ENCODE results near the gene ZNF451.
"Not testable (repeated sequence)": the region's sequence is repeated elsewhere in the genome, so short reads cannot be mapped to it uniquely, and the experiment has no call there.

ZNF451 gene, protein sequence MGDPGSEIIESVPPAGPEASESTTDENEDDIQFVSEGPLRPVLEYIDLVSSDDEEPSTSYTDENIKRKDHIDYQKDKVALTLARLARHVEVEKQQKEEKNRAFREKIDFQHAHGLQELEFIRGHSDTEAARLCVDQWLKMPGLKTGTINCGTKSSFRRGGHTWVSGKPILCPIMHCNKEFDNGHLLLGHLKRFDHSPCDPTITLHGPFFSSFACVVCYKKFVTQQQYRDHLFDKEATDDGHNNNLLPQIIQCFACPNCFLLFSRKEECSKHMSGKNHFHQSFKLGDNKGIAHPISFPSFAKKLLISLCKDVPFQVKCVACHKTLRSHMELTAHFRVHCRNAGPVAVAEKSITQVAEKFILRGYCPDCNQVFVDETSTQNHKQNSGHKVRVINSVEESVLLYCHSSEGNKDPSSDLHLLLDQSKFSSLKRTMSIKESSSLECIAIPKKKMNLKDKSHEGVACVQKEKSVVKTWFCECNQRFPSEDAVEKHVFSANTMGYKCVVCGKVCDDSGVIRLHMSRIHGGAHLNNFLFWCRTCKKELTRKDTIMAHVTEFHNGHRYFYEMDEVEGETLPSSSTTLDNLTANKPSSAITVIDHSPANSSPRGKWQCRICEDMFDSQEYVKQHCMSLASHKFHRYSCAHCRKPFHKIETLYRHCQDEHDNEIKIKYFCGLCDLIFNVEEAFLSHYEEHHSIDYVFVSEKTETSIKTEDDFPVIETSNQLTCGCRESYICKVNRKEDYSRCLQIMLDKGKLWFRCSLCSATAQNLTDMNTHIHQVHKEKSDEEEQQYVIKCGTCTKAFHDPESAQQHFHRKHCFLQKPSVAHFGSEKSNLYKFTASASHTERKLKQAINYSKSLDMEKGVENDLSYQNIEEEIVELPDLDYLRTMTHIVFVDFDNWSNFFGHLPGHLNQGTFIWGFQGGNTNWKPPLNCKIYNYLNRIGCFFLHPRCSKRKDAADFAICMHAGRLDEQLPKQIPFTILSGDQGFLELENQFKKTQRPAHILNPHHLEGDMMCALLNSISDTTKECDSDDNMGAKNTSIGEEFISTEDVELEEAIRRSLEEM

DNA sequence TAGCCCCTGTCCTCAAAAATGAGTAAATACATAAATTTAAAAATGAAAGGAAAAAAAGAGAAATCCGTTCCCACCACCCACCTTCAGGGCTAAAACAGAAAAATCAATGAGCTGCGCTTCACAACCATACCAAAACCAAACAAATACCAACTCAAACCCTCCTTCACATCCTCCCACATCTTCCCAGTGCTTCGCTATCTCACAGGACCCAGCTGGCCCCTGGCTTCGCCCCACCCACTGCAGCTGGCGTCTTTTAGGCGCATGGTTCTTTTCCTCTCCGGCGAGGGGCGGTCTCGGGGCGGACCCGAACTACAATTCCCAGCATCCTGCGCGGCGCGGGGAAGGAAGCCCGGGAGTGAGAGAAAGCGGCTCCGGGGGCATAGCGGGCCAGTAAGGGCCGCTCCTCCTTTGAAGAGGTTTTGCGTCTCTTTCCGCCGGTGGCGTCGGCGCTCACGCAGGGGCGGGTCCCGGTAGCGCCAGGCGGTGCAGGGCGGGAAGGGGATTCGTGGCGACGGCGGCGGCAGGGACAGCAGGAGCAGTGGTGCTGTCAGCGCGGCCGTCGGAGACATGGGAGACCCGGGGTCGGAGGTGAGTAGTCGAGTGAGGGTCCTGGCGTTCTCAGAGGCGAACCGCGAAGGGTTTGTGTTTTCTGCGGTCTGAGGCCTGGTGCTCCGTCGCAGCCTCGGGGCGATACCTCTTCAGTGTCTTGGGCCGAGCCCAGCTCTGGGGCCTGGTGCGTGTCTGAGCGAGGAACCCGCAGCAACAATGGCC lies at the start of gene ZNF451:
Gene ZNF451, plus strand, starts transcription at position 502 of the 771 bp plus-strand sequence. Its CDS starts 66 bp downstream, at position 568.
- Histone ChIP-seq H2AFZ (ENCODE audit: low read depth, low read length, severe bottlenecking) (peak within 1 kb of the TSS; percentile 84), H4K20me1 (ENCODE audit: low read depth, low read length) (peaks cover 27% of the 10 kb centered on the region), H3F3A (ENCODE audit: insufficient read depth) (peaks cover 8% of the 10 kb centered on the region; the same call in 1 of the 2 replicates), H3K36me3 (ENCODE audit: low read length) (peaks cover 25% of the 10 kb centered on the region), H3K79me2 (ENCODE audit: insufficient read depth, low read length) (peaks cover 37% of the 10 kb centered on the region), H3K4me2 (ENCODE audit: low read depth, low read length, poor library complexity, severe bottlenecking) (peak within 1 kb of the TSS; percentile 70), H3K27ac (ENCODE audit: low read depth, low read length) (peak within 1 kb of the TSS; percentile 44; the same call in 1 of the 2 replicates), H3K4me3 (ENCODE audit: insufficient read depth, low read length, poor library complexity, severe bottlenecking) (peak within 1 kb of the TSS; percentile 54), H3K27me3 (ENCODE audit: low read length) (no peaks in the 10 kb centered on the region), H3K9ac (ENCODE audit: low read length) (peak within 1 kb of the TSS; percentile 62), H3K9me2 (replicated peaks; ENCODE audit: insufficient read depth, low read length) (no peaks in the 10 kb centered on the region), H3K9me3 (ENCODE audit: insufficient read depth, low read length) (no peaks in the 10 kb centered on the region)
- no peak for TF ChIP-seq EZH2phosphoT487 (conservative IDR thresholded peaks at IDR 0.05; ENCODE audit: low read length)
- TF ChIP-seq, protein P1, sequence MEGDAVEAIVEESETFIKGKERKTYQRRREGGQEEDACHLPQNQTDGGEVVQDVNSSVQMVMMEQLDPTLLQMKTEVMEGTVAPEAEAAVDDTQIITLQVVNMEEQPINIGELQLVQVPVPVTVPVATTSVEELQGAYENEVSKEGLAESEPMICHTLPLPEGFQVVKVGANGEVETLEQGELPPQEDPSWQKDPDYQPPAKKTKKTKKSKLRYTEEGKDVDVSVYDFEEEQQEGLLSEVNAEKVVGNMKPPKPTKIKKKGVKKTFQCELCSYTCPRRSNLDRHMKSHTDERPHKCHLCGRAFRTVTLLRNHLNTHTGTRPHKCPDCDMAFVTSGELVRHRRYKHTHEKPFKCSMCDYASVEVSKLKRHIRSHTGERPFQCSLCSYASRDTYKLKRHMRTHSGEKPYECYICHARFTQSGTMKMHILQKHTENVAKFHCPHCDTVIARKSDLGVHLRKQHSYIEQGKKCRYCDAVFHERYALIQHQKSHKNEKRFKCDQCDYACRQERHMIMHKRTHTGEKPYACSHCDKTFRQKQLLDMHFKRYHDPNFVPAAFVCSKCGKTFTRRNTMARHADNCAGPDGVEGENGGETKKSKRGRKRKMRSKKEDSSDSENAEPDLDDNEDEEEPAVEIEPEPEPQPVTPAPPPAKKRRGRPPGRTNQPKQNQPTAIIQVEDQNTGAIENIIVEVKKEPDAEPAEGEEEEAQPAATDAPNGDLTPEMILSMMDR (IDR thresholded peaks at IDR 0.05; ENCODE audit: insufficient read depth, low read length, poor library complexity, severe bottlenecking), result no peak

DNA sequence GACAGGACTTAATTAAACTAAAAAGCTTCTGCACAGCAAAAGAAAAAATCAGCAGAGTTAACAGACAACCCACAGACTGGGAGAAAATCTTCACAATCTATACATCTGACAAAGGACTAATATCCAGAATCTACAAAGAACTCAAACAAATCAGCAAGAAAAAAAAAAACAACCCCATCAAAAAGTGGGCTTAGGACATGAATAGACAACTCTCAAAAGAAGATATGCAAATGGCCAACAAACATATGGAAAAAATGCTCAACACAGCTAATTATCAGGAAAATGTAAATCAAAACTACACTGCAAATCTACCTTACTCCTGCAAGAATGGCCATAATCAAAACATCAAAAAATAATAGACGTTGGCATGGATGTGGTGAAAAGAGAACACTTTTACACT lies 45.9 kb upstream of the ZNF451 start:
- Histone ChIP-seq H3F3A (ENCODE audit: insufficient read depth) (peaks cover 14% of the 10 kb centered on the region; the same call in 1 of the 2 replicates), H3K79me2 (ENCODE audit: insufficient read depth, low read length) (peaks cover 14% of the 10 kb centered on the region)
- H2AFZ ChIP-seq (ENCODE audit: low read depth, low read length, severe bottlenecking); H3K27ac ChIP-seq (ENCODE audit: low read depth, low read length); H3K9ac ChIP-seq (ENCODE audit: low read length); H3K9me3 ChIP-seq (ENCODE audit: insufficient read depth, low read length); H3K4me3 ChIP-seq (ENCODE audit: insufficient read depth, low read length, poor library complexity, severe bottlenecking); H3K36me3 ChIP-seq (ENCODE audit: low read length); H3K27me3 ChIP-seq (ENCODE audit: low read length); H4K20me1 ChIP-seq (ENCODE audit: low read depth, low read length); H3K4me2 ChIP-seq (ENCODE audit: low read depth, low read length, poor library complexity, severe bottlenecking); H3K9me2 ChIP-seq (replicated peaks; ENCODE audit: insufficient read depth, low read length): not testable (repeated sequence)

DNA sequence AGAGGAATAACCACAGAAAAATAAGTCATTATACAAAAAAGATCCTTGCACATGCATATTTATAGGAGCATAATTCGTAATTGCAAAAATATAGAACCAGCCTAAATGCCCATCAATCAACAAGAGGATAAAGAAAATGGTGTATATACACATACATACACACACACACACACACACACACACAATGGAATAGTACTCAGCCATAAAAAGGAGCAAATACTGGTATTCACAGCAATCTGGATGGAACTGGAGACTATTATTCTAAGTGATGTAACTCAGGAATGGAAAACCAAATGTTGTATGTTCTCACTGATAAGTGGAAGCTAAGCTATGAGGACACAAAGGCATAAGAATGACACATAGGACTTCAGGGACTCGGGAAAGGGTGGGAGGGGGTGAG lies 45.4 kb upstream of the ZNF451 start:
- H3K4me3 ChIP-seq (ENCODE audit: insufficient read depth, low read length, poor library complexity, severe bottlenecking), result no peak overlapping the region
- no peak overlapping the region for H3K9ac ChIP-seq (ENCODE audit: low read length)
- H3K9me2 ChIP-seq (replicated peaks; ENCODE audit: insufficient read depth, low read length), result no peaks in the 10 kb centered on the region
- TF ChIP-seq, protein P1 (IDR thresholded peaks at IDR 0.05; ENCODE audit: insufficient read depth, low read length, poor library complexity, severe bottlenecking), result no peak
- no peak for TF ChIP-seq EZH2phosphoT487 (conservative IDR thresholded peaks at IDR 0.05; ENCODE audit: low read length)
- no peaks in the 10 kb centered on the region for H3K9me3 ChIP-seq (ENCODE audit: insufficient read depth, low read length)
- H2AFZ ChIP-seq (ENCODE audit: low read depth, low read length, severe bottlenecking), result no peak overlapping the region
- 0 out of 2 replicates have a peak, but pooled peaks cover 7% of the 10 kb centered on the region for H4K20me1 ChIP-seq (ENCODE audit: low read depth, low read length)
- H3F3A ChIP-seq (ENCODE audit: insufficient read depth), result peaks cover 14% of the 10 kb centered on the region; the same call in 1 of the 2 replicates
- H3K36me3 ChIP-seq (ENCODE audit: low read length), result peaks cover 14% of the 10 kb centered on the region
- H3K4me2 ChIP-seq (ENCODE audit: low read depth, low read length, poor library complexity, severe bottlenecking), result no peak overlapping the region
- H3K27ac ChIP-seq (ENCODE audit: low read depth, low read length), result no peak overlapping the region
- H3K79me2 ChIP-seq (ENCODE audit: insufficient read depth, low read length), result peaks cover 19% of the 10 kb centered on the region
- no peaks in the 10 kb centered on the region for H3K27me3 ChIP-seq (ENCODE audit: low read length)

DNA sequence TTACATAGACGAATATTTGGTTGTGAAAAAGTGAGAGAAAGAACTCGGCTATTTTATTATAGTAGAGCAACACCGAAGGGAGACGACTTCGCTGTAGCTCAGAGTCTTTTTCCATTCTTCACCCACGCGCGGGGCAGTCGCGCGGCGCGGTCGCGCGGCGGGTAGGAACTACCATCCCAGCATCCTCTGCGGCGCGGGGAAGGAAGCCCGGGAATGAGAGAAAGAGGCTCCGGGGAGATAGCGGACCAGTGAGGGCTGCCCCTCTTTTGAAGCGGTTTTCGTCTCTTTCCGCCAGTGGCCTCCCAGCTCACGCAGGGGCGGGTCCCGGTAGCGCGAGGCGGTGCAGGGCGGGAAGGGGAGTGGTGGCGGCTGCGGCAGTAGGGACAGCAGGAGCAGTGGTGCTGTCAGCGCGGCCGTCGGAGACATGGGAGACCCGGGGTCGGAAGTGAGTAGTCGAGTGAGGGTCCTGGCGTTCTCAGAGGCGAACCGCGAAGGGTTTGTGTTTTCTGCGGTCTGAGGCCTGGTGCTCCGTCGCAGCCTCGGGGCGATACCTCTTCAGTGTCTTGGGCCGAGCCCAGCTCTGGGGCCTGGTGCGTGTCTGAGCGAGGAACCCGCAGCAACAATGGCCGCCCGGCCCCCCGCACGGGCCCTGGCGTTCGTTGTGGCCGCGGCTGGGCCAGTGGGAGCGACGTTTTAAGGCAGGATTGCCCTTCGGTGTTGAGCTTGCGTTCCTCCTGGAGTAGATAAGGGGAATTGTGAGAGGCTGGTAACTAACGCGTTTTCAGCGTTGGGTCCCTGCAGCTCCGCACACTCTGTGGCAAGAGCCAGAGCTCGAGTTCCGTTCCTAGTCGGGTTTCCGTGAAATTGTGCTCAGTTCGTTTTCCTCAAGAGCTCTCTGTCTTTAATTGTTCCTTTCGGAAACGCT lies 43.4 kb upstream of the ZNF451 start, which contains the start of gene KIAA1586:
Gene KIAA1586, plus strand, starts transcription at position 362 of the 925 bp plus-strand sequence. Its CDS starts 63 bp downstream, at position 425.
- peak within 1 kb of the TSS; percentile 98 for H2AFZ ChIP-seq (ENCODE audit: low read depth, low read length, severe bottlenecking)
- peaks cover 38% of the 10 kb centered on the region for H3K79me2 ChIP-seq (ENCODE audit: insufficient read depth, low read length)
- peak within 1 kb of the TSS; percentile 68 for H3K4me2 ChIP-seq (ENCODE audit: low read depth, low read length, poor library complexity, severe bottlenecking)
- H3K27ac ChIP-seq (ENCODE audit: low read depth, low read length), result peak within 1 kb of the TSS; percentile 30; the same call in 1 of the 2 replicates
- H3K27me3 ChIP-seq (ENCODE audit: low read length); H3K9me2 ChIP-seq (replicated peaks; ENCODE audit: insufficient read depth, low read length); H4K20me1 ChIP-seq (ENCODE audit: low read depth, low read length); H3K9me3 ChIP-seq (ENCODE audit: insufficient read depth, low read length): not testable (repeated sequence)
- H3K4me3 ChIP-seq (ENCODE audit: insufficient read depth, low read length, poor library complexity, severe bottlenecking), result peak within 1 kb of the TSS; percentile 86
- peaks cover 14% of the 10 kb centered on the region; the same call in 1 of the 2 replicates for H3F3A ChIP-seq (ENCODE audit: insufficient read depth)
- H3K9ac ChIP-seq (ENCODE audit: low read length), result peak within 1 kb of the TSS; percentile 68
- peaks cover 31% of the 10 kb centered on the region for H3K36me3 ChIP-seq (ENCODE audit: low read length)

DNA sequence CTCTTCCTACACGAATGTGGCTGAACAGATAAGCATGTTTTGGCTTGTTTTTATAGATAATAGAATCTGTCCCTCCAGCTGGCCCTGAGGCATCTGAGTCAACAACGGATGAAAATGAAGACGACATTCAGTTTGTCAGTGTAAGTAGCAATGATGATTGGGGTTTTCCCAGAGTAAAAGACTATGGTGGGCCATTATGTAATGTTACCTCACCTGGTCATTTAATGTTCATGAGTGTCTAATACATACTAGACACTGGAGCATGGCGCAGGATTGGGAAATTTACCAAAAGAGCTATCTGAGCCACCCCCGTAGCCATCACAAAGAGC lies 42.8 kb upstream of the ZNF451 start:
- Histone ChIP-seq H3F3A (ENCODE audit: insufficient read depth) (peaks cover 14% of the 10 kb centered on the region; the same call in 1 of the 2 replicates), H3K79me2 (ENCODE audit: insufficient read depth, low read length) (peaks cover 41% of the 10 kb centered on the region), H3K36me3 (ENCODE audit: low read length) (peaks cover 32% of the 10 kb centered on the region)
- not testable (repeated sequence) for H3K9me2 ChIP-seq (replicated peaks; ENCODE audit: insufficient read depth, low read length); H3K9ac ChIP-seq (ENCODE audit: low read length); H3K27ac ChIP-seq (ENCODE audit: low read depth, low read length); H4K20me1 ChIP-seq (ENCODE audit: low read depth, low read length); H3K4me3 ChIP-seq (ENCODE audit: insufficient read depth, low read length, poor library complexity, severe bottlenecking); H3K4me2 ChIP-seq (ENCODE audit: low read depth, low read length, poor library complexity, severe bottlenecking); H3K27me3 ChIP-seq (ENCODE audit: low read length); H3K9me3 ChIP-seq (ENCODE audit: insufficient read depth, low read length); H2AFZ ChIP-seq (ENCODE audit: low read depth, low read length, severe bottlenecking)

Data from SU-DHL-6 (cell line).